HG03095 (cell line): ENCODE measurements around the gene BLM.

Experiments used
- ATAC-seq: cut with Tn5 transposase; IDR thresholded peaks from one replicate; pipeline ENCODE4 v1.9.1; 2021; ENCODE audit warnings: moderate library complexity; ENCODE audit not compliant: unreplicated experiment

Gene BLM

DNA sequence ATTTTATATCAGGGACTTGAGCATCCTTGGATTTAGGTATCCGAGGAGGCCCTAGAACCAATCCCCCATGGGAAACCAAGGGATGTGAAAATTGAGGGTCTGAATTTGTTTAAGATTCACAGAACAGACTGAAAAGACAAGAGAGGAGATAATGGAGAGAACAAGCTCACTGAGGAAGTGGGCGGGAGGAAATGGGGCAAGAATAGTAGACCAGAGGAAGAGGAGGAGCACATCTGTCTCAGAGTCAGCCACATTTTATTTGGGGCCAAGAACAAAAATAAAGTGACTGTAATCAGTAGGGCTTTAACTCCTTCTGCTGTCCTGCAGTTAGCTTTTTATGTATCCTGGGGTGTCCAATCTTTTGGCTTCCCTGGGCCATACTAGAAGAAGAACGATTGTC lies 63.8 kb downstream of the BLM start:
- no peak for ATAC-seq

DNA sequence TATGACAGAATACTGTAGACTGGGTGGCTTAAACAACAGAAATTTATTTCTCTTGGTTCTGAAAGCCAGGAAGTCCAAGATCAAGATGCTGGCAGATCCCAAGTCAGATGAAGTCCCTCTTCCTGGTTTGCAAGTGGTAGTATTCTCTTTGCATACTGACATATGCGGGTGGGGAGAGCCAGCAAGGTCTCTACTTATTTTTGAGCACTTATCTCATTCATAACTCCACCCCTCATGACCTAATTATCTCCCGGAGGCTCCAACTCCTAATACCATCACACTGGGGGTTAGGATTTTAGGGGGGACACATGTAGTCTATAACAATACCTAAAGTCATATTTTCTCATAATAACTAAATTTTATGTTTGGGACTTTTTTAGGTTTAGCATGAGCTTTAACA lies 65.3 kb downstream of the BLM start:
- no peak for ATAC-seq

DNA sequence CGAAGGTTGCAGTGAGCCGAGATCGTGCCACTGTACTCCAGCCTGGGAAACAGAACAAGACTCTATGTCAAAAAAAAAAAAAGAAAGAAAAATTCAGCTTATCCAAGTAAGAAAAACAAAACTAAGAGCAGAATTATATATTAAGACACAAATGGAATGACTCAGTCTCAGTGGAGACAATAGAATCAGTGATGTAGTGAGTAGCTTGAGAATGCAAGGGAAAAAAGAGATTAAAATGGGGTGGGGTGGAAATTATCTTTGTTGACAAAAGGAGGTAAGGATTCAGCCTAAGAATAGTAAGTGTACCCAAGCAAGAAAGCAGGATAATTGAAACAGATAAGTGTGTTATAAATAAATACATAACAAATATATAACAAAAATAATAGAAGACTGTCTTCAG lies 70.7 kb downstream of the BLM start:
- no peak for ATAC-seq

DNA sequence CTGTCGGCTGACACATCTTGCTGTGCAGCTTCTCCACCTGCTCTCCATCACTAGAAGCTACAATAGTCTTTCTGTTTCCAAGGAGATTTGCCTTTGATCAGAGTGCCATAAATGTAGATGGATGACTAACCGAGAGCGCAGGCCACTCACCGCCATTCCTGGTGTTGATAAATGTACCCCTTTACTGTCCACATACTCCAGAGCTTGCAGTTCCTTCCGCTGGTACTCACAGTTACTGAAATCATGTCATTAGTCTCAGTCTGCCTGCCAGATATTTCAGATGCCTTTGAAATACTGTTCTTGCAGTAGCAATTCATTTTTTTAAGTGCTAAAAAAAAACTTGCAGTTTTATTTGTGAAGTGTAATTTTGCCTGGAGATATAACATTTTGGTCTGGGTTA lies 72.3 kb downstream of the BLM start:
- ATAC-seq, result no peak

DNA sequence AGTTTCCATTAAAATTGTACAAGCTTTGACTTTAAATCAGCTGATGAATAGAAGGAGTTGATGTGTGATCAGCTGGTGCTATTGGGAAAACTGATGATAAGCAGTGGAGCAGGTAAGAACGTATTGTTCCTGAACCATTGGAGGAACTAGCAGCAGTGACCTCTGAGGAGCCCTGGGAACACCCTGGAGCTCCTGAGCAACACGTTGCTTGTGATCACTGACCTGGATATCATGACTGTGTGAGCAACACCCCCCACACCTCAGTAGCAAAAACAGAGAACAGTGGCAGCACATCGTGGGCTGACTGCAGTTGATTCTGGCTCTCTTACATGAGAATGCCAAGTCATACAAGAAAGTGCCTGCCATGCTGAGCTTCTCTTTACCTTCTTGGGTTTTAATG lies 72.9 kb downstream of the BLM start:
- ATAC-seq, result no peak

DNA sequence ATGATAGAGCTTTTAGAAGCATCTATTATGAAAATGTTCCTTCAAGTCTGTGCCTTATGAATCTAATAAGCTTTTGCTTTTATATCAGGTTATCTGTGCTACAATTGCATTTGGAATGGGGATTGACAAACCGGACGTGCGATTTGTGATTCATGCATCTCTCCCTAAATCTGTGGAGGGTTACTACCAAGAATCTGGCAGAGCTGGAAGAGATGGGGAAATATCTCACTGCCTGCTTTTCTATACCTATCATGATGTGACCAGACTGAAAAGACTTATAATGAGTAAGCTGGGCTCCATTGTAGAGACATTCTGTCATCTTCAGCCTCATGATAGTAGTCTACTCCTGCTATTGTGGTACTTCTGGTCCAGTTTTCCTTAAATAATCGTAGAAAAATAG lies 73.4 kb downstream of the BLM start:
- no peak for ATAC-seq

DNA sequence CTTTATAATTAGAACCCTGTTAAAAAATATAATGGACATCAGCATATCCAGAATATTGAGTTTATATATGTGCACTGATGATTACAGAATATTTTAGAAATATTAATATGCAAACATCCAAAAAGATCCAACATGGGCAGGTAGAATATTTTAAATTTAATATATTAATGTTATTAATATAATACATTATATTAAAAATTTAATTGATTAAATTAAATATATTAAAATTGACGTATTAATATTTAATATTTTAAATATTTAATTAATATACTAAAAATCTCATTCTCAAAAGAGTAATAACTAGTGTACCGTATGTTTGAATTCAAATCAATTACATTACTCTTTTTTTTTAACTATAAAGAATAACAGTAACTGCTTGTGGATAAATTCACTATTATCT lies 77.4 kb downstream of the BLM start:
- ATAC-seq, result no peak

DNA sequence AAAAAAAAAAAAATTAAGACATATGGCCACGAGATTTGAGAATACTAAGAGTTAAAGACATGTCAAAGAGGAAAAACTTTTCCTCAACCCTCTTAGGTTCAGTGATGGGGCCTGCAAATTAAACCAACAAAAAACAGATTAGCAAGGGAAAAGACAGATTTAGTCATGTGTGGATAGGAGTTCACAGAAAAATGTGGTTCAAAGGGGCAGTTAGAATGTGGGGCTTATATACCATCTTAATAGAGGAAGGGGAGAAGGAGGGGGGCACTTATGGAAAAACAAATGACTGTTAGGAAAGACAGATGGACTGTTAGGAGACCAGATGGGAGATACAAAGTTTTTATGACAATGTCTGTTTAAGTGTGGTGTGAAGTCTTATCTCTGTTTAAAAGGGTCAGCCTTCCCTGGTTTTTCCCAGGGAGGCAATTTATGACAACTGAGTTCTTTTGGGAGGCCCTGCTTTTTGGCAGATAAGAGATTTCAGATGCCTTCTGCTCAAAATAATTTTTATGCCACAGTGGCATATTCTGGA lies 82.6 kb downstream of the BLM start:
- ATAC-seq, result no peak

DNA sequence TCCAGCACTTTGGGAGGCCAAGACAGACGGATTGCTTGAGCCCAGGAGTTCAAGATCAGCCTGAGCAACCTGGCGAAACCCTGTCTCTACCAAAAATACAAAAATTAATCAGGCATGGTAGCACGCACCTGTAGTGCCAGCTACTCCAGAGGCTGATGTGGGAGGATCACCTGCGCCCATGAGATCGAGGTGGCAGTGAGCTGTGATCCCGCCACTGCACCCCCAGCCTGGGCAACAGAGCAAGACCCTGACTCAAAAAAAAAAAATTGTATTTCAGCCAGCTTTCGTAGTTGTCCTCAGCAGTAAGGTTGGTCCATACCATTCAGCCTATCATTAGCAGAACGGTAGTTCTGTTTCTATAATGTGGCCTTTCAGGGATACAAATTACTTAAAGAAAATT lies 84.7 kb downstream of the BLM start:
- no peak for ATAC-seq

DNA sequence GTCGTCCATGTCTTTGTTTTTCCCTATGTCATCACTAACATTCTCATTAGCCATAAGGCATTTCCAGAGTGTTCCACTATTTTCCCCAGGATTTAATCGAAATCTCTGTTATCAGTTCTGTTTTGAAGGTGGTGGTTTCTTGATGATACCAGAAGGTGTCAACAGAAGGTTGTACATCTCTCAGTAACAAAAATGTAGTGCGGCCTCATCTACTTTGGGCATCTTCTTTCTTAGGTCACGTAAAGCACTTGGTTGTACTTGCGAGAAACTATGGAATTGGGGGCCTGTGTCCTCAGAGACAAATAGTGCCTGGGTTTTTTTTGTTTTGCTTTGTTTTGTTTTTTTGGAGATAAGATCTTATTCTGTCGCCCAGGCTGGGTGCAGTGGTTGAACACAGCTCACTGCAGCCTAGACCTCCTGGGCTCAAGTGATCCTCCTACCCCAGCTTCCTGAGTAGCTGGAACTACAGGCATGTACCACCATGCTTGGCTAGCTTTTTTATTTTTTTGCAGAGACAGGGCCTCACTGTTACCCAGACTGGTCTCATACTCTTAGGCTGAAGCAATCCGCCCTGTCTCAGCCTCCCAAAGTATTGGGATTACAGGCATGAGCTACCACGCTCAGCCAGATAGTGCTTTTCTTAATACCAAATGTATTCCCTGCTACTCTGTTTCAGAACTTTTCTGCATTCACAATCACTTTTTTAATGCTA lies 90.1 kb downstream of the BLM start:
- no peak for ATAC-seq

DNA sequence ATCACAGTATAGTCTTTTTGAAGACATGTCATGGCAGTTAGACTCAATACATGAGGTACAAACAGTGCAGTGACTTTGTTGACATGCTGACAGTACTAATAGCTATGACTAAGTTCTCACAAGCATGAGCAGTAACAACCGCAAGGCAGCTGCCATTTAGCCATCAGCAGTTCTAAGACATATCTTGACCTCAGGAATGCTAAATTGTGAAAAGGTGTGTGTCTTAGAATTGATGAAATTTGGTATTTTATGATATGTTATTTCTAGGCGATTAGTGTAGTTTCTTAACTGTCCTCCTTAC lies 90.6 kb downstream of the BLM start:
- ATAC-seq, result no peak

DNA sequence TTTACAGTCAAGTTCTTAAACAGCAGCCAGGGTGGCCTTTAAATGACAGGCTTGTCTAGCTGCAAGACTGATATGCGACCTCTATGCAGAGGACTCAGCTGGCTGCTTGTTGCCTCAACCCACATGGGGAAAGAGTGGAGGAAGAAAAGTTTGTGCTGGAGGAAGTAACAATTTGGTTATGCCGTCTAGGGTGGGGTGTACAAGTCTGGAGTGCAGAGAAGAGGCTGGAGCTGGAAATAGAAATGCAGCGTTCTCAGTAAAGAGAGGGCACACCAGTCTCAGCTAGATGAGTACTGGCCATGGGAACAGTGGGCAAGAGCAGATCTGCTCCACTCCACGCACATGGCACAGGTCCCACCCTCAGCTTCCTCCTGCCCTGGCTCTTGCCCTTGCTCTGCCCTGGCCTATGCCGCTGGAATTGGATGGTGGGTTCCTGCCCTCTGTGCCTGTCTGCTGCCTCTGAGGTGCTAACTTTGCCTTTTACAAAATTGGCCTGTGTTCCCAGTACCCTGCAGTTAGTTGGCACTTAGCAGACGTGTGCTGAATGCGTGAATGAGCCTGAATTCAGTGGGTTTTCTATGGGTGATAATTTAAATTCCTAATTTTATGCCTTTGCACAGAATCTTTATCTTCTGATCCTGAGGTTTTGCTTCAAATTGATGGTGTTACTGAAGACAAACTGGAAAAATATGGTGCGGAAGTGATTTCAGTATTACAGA lies 91.5 kb downstream of the BLM start:
- ATAC-seq, result no peak

DNA sequence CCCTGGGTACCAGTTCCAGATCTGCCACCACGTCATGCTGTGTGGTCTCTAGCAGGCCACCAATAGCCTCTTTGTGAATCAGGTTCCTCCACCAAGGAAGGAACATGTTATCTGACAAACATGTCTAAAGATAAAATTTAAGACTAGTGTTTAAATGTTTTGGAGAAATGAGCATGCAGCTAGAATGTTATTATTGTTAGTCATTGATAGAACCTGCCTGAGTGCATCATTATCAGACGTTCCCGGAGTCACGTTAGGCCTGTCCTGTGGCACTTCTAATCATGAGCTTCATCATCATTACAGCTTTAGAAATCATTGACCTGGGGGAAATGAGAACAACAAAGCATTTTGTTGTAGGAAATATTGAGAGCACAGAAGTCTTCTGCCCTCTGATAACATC lies 92.4 kb downstream of the BLM start:
- ATAC-seq, result no peak

DNA sequence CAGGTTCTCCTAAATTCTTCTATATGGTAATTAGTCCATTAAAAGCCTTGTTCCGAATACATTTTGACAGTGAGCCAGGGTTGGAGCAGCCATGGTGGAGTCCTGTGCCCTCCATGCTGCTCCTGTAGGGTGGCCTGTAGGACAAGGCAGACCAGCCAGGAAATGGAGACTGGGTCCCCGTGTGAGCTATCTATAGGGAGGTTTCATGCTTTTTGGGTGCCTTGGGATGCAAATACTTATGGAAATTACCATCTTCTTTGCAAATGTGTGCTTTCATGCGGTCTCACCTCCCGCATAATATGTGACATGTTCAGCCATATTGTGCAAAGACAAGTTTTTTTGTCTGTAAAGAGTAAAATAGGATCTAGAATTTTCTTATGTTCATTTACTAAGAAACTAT lies 93.2 kb downstream of the BLM start:
- ATAC-seq, result no peak

DNA sequence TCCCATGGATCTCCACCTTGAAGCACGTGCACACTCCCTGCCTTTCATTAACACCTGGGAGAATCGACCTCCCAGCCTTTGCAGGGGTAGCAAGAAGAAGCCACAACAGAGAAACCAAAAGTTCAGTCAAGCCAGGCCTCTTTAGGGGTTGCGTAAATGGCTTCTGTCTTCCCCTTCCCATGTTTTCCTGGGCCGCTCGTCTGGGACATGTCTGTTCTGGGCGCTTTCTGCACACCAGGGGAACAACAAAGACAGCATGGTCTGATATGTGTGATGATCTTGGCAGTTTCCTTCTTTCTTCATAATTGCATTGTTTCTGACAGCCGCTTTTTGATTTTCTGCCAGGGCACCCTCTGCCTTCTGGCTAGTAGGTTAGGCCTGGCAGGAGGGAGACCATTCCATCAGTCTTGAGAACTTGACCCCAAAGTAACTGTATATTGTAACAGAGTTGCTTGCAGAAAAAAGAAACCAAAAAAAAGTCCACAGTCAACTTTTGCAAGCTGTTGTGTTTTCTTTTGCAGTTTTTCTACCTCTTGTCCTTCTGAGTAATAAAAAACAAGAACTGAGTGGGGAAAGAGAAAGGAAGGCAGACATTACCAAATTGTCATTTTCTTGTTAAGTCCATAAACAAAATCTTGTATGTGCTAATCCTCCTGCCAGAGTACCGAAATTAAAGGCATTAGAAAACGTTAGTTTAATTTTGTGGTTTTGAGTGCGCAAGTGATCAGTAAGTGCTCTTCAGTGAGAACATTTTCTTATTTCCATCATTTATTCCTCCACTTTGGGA lies 95.2 kb downstream of the BLM start:
- ATAC-seq, result no peak

DNA sequence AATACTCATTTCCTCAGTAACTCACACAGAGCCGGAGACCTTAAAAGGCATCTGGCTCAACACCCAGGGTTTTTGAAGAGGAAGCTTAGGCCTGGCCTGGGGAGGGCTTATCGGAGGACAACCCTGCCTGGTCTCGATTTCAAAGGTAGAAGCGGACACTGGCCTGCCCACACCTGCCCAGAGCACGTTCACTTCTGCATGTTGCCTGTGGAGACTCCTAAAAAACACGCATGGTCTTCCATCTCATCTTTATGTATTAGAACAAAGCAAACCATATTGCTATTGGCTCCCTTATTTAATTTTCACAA lies 95.8 kb downstream of the BLM start:
- no peak for ATAC-seq

DNA sequence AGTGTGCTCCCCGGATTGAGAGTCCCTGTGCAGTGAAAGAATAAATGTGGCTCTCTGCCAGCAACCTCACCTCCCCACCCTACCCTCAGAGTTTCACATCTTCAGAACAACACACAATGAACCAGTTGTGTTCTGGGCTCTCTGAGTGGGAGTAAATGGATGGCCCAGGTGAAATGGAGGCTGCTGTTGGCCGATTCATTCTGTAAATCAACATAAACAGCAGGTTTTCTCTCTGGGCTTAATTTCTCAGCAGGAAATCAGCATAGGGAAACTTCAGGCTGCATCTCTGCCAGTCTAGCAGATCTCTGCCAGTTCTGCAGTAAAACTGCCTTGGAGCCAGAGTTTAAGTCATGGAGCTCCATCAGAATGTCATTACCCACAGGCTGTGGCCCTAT lies 96.6 kb downstream of the BLM start:
- no peak for ATAC-seq

DNA sequence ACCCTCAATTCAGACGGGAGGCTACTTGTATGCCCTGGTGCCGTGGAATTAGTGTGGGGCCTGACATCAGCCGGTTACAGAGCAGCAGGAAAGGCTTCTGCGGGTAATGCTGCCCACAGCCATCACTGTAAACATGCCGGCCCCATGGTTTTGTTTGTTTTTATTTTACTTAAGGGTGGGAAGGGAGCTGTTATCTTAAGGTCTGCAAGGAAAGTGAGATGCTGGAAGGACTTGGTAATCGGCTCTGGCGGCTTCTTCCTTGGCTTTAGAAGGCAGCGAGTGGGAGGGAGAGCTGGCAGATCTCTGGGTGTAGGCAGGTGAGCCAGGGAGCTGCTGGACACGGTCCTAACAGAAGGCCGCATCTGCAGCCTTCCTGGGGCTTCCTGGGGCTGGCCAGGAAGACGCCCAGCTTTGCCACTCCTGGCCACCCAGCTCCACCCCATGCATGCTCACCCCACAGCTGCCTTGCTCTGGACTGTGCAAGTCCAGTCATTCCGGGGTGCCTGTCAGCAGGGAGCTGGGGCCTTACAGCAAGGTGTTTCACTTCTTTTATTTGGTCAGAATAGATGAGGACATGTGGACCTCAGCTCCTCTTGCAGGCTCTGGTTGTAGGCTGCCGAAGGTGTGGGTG lies 97.2 kb downstream of the BLM start:
- ATAC-seq, result no peak

DNA sequence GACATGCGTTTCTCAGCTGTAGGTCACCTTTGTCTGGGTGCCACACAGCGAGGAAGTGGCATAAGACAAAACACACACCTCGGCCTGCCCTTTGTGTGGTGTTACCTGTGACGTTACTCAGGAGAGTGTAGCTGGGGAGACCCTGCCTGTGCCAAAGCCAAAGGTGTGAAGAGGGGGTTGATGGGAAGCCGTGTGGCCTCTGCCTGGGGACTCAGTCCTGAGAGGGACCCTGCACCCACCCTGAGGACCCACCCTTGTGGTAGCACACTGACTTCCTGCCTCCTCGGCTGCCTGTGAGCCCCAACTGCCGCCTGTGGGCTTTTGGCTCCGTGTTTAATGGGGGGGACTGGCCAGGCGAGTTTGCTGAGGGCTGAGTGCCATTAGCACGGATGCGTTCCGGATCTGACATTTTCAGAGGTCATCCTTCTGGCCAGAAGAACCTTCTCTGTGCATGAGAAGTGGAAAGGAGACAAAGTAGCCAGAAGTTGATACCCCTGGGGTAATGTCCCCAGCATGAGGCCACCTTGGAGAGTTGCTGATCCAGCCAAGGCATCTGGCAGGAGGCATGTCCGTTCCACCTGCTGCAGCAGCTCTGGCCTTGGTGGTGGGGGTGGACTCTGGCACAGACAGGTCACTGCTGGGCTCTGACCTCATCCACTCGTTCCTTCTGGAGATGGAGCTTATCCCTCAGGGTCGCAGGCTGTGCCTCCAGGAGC lies 99.4 kb downstream of the BLM start:
- ATAC-seq, result no peak

DNA sequence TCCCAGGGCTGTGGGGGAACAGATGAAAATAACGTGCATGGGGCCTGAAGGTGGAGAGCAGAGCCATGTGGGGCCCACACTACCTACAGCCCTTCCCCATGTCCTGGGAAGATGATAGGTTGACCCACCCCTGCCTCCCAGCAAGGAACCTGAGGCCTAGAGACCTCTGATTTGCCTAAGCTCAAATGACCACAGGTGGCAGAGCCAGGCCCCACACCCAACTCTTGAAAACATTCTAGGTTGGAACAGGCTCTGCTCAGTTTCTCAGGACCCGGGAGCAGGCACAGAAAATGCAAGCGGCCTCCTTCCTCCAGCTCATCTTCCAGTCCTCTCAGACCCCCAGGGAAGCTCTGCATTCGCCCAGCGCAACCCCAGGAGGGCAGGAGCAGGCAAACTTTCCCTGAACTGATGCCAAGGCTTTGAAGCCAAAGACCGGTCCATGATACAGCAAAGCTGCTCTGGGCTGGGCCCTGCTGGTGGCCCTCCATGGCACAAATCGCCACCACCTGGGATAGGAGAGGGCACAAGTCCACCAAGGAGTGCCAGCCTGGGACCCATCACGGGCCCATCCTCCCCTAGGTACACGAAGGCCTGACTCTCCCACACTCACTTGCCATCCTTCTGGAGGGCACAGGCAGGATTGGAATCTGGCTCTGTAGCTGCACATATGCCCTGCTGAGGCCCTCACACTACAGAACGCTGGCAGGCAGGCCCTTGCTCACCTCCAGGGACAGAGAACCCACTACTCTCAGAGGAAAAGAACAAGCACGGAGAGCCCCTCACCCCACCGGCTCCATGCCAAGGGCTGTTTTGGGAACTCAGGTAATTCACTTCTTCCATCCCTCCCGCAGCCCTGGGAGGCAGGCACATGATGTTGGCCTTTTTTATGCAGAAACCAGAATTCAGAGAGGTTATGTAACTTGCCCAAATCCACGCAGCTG lies 100.2 kb downstream of the BLM start:
- no peak for ATAC-seq
